Aorta (tissue), 5 donors: ENCODE measurements around the gene ABCB4. TPM values are rescaled to one million over a fixed set of nuclear protein-coding genes. Genes with fewer than 3 reads are reported as not detected.

ENCODE experiments used
- ATAC-seq: fragments of 200-7000 bp; cut with Tn5 transposase; one replicate; pipeline ENCODE4 v1.9.1; 2022; ENCODE audit warnings: moderate library complexity; ENCODE audit not compliant: low FRiP score
- DNase-seq, 2 donors: peaks; one replicate each; pipeline ENCODE4 v3.0.0-alpha.2; 2020
- H3K27ac ChIP-seq, 2 donors: one replicate each; pipeline ENCODE4 v1.5.1; 2013; ENCODE audit warnings: low read length in 2 of 2, mild to moderate bottlenecking in 2 of 2, moderate library complexity in 2 of 2, control low read depth in 1 of 2, inconsistent platforms in 1 of 2, low read depth in 1 of 2
- H3K27me3 ChIP-seq, 2 donors: one replicate each; pipeline ENCODE4 v1.6.1; 2013; ENCODE audit warnings: control low read depth in 1 of 2, low read length in 1 of 2, mild to moderate bottlenecking in 1 of 2, moderate library complexity in 1 of 2; ENCODE audit not compliant: insufficient read depth in 2 of 2, control insufficient read depth in 1 of 2
- H3K36me3 ChIP-seq, 2 donors: one replicate each; pipeline ENCODE4 v1.6.1; 2013; ENCODE audit warnings: control low read depth in 1 of 2, low read length in 1 of 2, mild to moderate bottlenecking in 1 of 2; ENCODE audit not compliant: insufficient read depth in 2 of 2, control insufficient read depth in 1 of 2
- H3K4me1 ChIP-seq, 2 donors: one replicate each; pipeline ENCODE4 v1.6.1; 2013; ENCODE audit warnings: low read length in 2 of 2, control low read depth in 1 of 2, mild to moderate bottlenecking in 1 of 2, moderate library complexity in 1 of 2; ENCODE audit not compliant: insufficient read depth in 2 of 2, control insufficient read depth in 1 of 2
- H3K4me3 ChIP-seq, 2 donors: one replicate each; pipeline ENCODE4 v1.5.1; 2013; ENCODE audit warnings: low read length in 2 of 2, control low read depth in 1 of 2, mild to moderate bottlenecking in 1 of 2
- H3K9me3 ChIP-seq: one replicate; pipeline ENCODE4 v1.6.1; 2013; ENCODE audit warnings: mild to moderate bottlenecking, low read length; ENCODE audit not compliant: control insufficient read depth
- WGBS, 2 donors: extraction: QIAGEN DNeasy Blood & Tissue Kit; methylation state at CpG; one replicate each; pipeline ENCODE4 v1.1.7; 2013; 5-methylcytosine and 5-hydroxymethylcytosine counted together
- intact Hi-C, 2 donors: fragments of 100-400 bp; cut with DNase I; formaldehyde crosslinking; loops; one replicate each; pipeline versions ENCODE4 v1.14.2 to v1.15.0; 2022
- polyA plus RNA-seq, 2 donors: library from polyadenylated mRNA; stranded (reverse); fragments of 200-250 nt; gene quantifications; one replicate each; pipeline ENCODE4 v1.2.3, GENCODE V29; 2013
- total RNA-seq, 2 donors: library from RNA; stranded (reverse); fragmentation: NEBNext Ultra II Directional; extraction: Animal tissue kit (Norgen Biotek cat#: 25700); gene quantifications; one replicate each; pipeline ENCODE4 v1.2.1, GENCODE V29; 2021
- donor health status: healthy with polysubstance abuse.
- donor health status: Bipolar disorder and iron deficiency.
- donor health status: DM: no; HTN: no; CAD: no.
- donor health status: DM: no; HTN: no; CAD: no.
- donor health status: DM: yes; HTN: yes; CAD: no.

Gene ABCB4
- total and polyA plus RNA-seq, 4 donors = 0.43 to 7.4 (median 1.9) TPM

- Histone ChIP-seq H3K36me3 (no peaks in the 10 kb centered on the region), H3K9me3 (no peaks in the 10 kb centered on the region), H3K4me1 (no peaks in the 10 kb centered on the region), H3K4me3 (no peak overlapping the region), H3K27me3 (no peaks in the 10 kb centered on the region), H3K27ac (no peak overlapping the region)
- no peak for ATAC-seq
- no peak for DNase-seq
- WGBS, 2 donors = 29 to 32% methylated on average over 3 of the region's 3 CpGs
- intact Hi-C loops = loop anchor here in 1 of 2 donors (5.0 kb wide), 1 partner anchor 380 kb away; no protein-coding TSS in a partner anchor
These were observed 32.0 kb upstream of the ABCB4 start for GRCh38 chr7:87507446-87507845.

GRCh38 chr7:87506246-87507180, 31.0 kb upstream of the ABCB4 start:
- H3K4me1 ChIP-seq = no peaks in the 10 kb centered on the region
- no peak overlapping the region for H3K27ac ChIP-seq
- H3K27me3 ChIP-seq = no peaks in the 10 kb centered on the region
- DNase-seq (no peak), ATAC-seq (no peak)
- intact Hi-C loops = loop anchor here in 1 of 2 donors (5.0 kb wide), 1 partner anchor 381 kb away; no protein-coding TSS in a partner anchor
- WGBS, 2 donors = 42 to 51% methylated on average over 3 of the region's 3 CpGs
- H3K4me3 ChIP-seq = no peak overlapping the region
- H3K36me3 ChIP-seq = no peaks in the 10 kb centered on the region
- no peaks in the 10 kb centered on the region for H3K9me3 ChIP-seq

- Histone ChIP-seq H3K4me3 (no peak overlapping the region), H3K36me3 (no peaks in the 10 kb centered on the region), H3K9me3 (no peaks in the 10 kb centered on the region), H3K27me3 (no peaks in the 10 kb centered on the region), H3K27ac (no peak overlapping the region), H3K4me1 (no peaks in the 10 kb centered on the region)
- DNase-seq (no peak), ATAC-seq (no peak)
- intact Hi-C loops = loop anchor here in 1 of 2 donors (5.0 kb wide), 1 partner anchor 382 kb away; no protein-coding TSS in a partner anchor
- WGBS, 2 donors = 70 to 74% methylated on average over 5 of the region's 5 CpGs
These were observed 30.2 kb upstream of the ABCB4 start for GRCh38 chr7:87505557-87506245.

GRCh38 chr7:87505122-87505521, 29.6 kb upstream of the ABCB4 start:
- no peak overlapping the region for H3K4me3 ChIP-seq
- no peak for DNase-seq
- intact Hi-C loops = loop anchor here in 1 of 2 donors (5.0 kb wide), 1 partner anchor 382 kb away; no protein-coding TSS in a partner anchor
- H3K4me1 ChIP-seq = no peaks in the 10 kb centered on the region
- ATAC-seq = no peak
- H3K27ac ChIP-seq = no peak overlapping the region
- no peaks in the 10 kb centered on the region for H3K27me3 ChIP-seq
- WGBS, 2 donors = 71 to 78% methylated on average over 5 of the region's 5 CpGs
- no peaks in the 10 kb centered on the region for H3K9me3 ChIP-seq
- H3K36me3 ChIP-seq = no peaks in the 10 kb centered on the region

- WGBS, 2 donors = 85% methylated on average over 3 of the region's 3 CpGs
- H3K4me3 ChIP-seq = no peak overlapping the region
- DNase-seq (no peak), ATAC-seq (no peak)
- no peaks in the 10 kb centered on the region for H3K4me1 ChIP-seq
- intact Hi-C loops = no loop called here
- H3K36me3 ChIP-seq = no peaks in the 10 kb centered on the region
- no peak overlapping the region for H3K27ac ChIP-seq
- H3K27me3 ChIP-seq = no peaks in the 10 kb centered on the region
- no peaks in the 10 kb centered on the region for H3K9me3 ChIP-seq
These were observed 24.0 kb upstream of the ABCB4 start for GRCh38 chr7:87499494-87499893.

GRCh38 chr7:87498893-87499292, 23.4 kb upstream of the ABCB4 start:
- intact Hi-C loops = no loop called here
- 63 to 71% methylated on average over 1 of the region's 1 CpG for WGBS, 2 donors

GRCh38 chr7:87497482-87497881, 22.0 kb upstream of the ABCB4 start:
- 54 to 56% methylated on average over 3 of the region's 3 CpGs for WGBS, 2 donors

More at GRCh38 chr7:87498893-87499292, 23.4 kb upstream of the ABCB4 start:
- H3K9me3 ChIP-seq = no peaks in the 10 kb centered on the region
- H3K4me3 ChIP-seq = no peak overlapping the region
- ATAC-seq (no peak), DNase-seq (no peak)
- H3K36me3 ChIP-seq = no peaks in the 10 kb centered on the region
- no peaks in the 10 kb centered on the region for H3K4me1 ChIP-seq
- H3K27ac ChIP-seq = no peak overlapping the region
- no peaks in the 10 kb centered on the region for H3K27me3 ChIP-seq

GRCh38 chr7:87495366-87495765, 19.9 kb upstream of the ABCB4 start:
- H3K27me3 ChIP-seq = no peaks in the 10 kb centered on the region
- DNase-seq (no peak), ATAC-seq (no peak)
- intact Hi-C loops = no loop called here
- no peaks in the 10 kb centered on the region for H3K36me3 ChIP-seq
- H3K4me1 ChIP-seq = no peaks in the 10 kb centered on the region
- no peak overlapping the region for H3K27ac ChIP-seq
- 72 to 78% methylated on average over 5 of the region's 5 CpGs for WGBS, 2 donors
- H3K4me3 ChIP-seq = no peak overlapping the region
- H3K9me3 ChIP-seq = no peaks in the 10 kb centered on the region

More at GRCh38 chr7:87497482-87497881, 22.0 kb upstream of the ABCB4 start:
- H3K36me3 ChIP-seq = no peaks in the 10 kb centered on the region
- H3K4me1 ChIP-seq = no peaks in the 10 kb centered on the region
- intact Hi-C loops = no loop called here
- H3K27ac ChIP-seq = no peak overlapping the region
- ATAC-seq (no peak), DNase-seq (no peak)
- H3K4me3 ChIP-seq = no peak overlapping the region
- no peaks in the 10 kb centered on the region for H3K9me3 ChIP-seq
- H3K27me3 ChIP-seq = no peaks in the 10 kb centered on the region
